Duodenal mucosa (tissue), 2 donors: Measurements from ENCODE around the gene KCNQ1.

Experiments used
- H3K27ac ChIP-seq: one replicate; pipeline ENCODE4 v1.7.0; 2013; ENCODE audit warnings: low read depth, low read length
- H3K27me3 ChIP-seq, 2 donors: one replicate each; pipeline ENCODE4 v1.7.0; 2013; ENCODE audit warnings: low read length in 2 of 2, control low read depth in 1 of 2; ENCODE audit not compliant: insufficient read depth in 2 of 2, control insufficient read depth in 1 of 2
- H3K36me3 ChIP-seq, 2 donors: one replicate each; pipeline ENCODE4 v1.7.0; 2013; ENCODE audit warnings: low read length in 2 of 2, control low read depth in 1 of 2; ENCODE audit not compliant: insufficient read depth in 2 of 2, control insufficient read depth in 1 of 2
- H3K4me1 ChIP-seq, 2 donors: one replicate each; pipeline ENCODE4 v1.7.0; 2013; ENCODE audit warnings: low read length in 2 of 2, control low read depth in 1 of 2; ENCODE audit not compliant: insufficient read depth in 2 of 2, control insufficient read depth in 1 of 2
- H3K4me3 ChIP-seq, 2 donors: one replicate each; pipeline ENCODE4 v1.7.0; 2013; ENCODE audit warnings: low read length in 2 of 2, low read depth in 1 of 2
- H3K9ac ChIP-seq, 2 donors: one replicate each; pipeline ENCODE4 v1.7.0; 2013; ENCODE audit warnings: low read length in 2 of 2, low read depth in 1 of 2
- H3K9me3 ChIP-seq, 2 donors: one replicate each; pipeline ENCODE4 v1.7.0; 2013; ENCODE audit warnings: low read length in 2 of 2, control low read depth in 1 of 2; ENCODE audit not compliant: control insufficient read depth in 1 of 2

The KCNQ1 gene

DNA sequence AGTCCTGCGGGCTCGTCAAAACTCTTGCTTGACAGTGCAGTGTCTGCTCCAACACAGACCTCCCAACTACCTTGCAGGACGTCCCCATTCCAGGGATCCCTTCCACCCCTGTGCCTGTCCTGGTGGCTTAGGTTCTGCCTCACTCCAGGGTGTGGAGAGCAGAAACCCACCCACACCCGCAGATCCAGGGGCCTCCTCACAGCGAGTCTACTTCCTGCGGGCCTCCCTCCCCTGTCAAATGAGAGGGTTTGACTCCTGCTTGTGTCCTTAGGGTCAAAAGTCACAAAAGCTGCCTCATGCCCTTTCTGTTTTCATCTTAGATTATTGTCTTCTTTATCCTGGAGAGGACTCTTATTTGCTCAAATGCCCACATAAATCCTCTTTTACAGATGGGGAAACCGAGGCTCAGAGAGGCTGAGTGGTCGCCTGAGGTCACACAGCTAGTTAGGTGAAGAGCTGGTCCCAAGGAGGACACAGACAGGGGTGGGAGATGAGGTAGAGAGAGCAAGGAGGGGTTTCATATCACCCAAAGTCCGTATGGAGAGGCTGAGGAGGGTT is 336.1 kb downstream of the KCNQ1 start:
- Histone ChIP-seq H3K27me3 (no peaks in the 10 kb centered on the region), H3K36me3 (no peaks in the 10 kb centered on the region), H3K4me3 (no peak overlapping the region), H3K4me1 (peaks cover 20 to 27% of the 10 kb centered on the region in 2 donors), H3K9me3 (no peaks in the 10 kb centered on the region), H3K9ac (no peak overlapping the region), H3K27ac (no peak overlapping the region)

DNA sequence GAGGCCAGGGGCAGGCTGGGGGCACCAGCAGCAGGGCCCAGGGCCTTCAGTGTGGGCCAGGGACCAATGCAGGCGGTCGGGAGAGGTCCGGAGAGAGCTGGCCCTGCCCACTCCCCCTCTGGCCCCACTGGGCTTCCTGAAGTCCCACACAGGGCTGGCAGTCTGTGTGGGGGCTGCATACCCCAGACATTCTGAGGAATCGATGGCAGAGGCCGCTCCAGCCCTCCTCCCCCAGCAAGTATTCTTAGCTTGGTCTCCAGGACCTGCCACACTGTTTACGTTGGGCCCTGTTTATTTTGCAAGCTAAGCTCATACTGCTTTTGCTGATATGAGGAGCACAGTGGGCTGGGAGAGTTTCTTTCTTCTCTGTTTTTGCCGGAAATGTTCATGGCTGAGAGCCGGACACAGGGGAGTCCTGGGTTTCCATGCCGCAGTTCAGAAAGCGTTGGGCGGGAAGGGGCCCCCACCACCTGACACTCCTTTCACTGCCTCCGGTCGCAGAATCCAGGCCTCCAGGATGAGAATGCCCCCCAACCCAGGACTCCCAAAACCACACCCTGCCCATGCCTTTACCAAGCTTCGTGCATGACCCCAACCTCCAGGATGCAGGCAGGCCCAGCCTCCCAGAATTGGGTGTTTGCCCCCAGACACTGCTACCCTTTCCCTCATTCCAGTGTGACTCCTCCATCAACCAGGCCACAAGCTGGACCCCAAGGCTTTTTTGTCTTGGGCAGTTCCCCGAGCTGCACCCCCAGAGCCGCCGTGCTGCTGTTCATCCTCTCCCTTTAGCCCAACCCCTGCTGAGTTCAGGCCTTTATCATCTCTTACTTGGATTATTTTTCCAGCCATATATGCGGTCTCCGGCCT is 336.8 kb downstream of the KCNQ1 start:
- no peak overlapping the region for H3K4me3 ChIP-seq
- H3K27ac ChIP-seq, result no peak overlapping the region
- no peaks in the 10 kb centered on the region for H3K36me3 ChIP-seq
- no peak overlapping the region for H3K9ac ChIP-seq
- peaks cover 20 to 27% of the 10 kb centered on the region in 2 donors for H3K4me1 ChIP-seq
- no peaks in the 10 kb centered on the region for H3K27me3 ChIP-seq
- H3K9me3 ChIP-seq, result no peaks in the 10 kb centered on the region

- no peak overlapping the region for H3K9ac ChIP-seq
- no peak overlapping the region for H3K4me3 ChIP-seq
- H3K27me3 ChIP-seq, result no peaks in the 10 kb centered on the region
- no peaks in the 10 kb centered on the region for H3K36me3 ChIP-seq
- H3K27ac ChIP-seq, result no peak overlapping the region
- H3K9me3 ChIP-seq, result no peaks in the 10 kb centered on the region
- H3K4me1 ChIP-seq, result peaks cover 19 to 23% of the 10 kb centered on the region in 2 donors
Measured at GRCh38 chr11:2782769-2783168, 338.0 kb downstream of the KCNQ1 start.

DNA sequence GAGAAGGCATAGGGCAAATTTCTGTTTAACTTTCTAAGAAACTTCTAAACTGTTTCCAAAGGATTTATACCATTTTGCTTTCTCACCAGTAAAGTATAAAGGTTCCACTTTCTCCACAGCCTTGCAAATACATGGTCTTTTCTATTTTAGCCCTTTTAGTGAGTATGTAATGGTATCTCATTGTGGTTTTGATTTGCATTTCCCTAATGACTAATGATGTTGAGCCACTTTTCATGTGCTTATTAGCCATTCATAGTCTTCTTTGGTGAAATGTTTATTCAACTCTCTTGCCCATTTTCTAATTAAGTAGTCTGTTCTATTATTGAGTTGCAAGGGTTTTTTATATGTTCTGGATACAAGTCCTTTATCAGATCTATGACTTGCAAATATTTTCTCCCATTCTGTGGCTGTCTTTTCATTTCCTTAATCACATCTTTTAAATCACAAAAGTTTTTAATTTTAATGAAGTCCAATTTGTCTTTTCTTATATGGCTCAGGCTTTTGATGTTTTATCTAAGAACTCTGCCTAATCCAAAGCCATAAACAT is 338.8 kb downstream of the KCNQ1 start:
- peaks cover 11 to 16% of the 10 kb centered on the region in 2 donors for H3K4me1 ChIP-seq
- no peaks in the 10 kb centered on the region for H3K9me3 ChIP-seq
- H3K9ac ChIP-seq, result no peak overlapping the region
- no peaks in the 10 kb centered on the region for H3K36me3 ChIP-seq
- no peak overlapping the region for H3K27ac ChIP-seq
- no peaks in the 10 kb centered on the region for H3K27me3 ChIP-seq
- H3K4me3 ChIP-seq, result no peak overlapping the region

- Histone ChIP-seq H3K36me3 (peaks cover 0 to 4% of the 10 kb centered on the region in 2 donors), H3K9ac (no peak overlapping the region), H3K4me1 (no peaks in the 10 kb centered on the region), H3K4me3 (no peak overlapping the region), H3K27ac (no peak overlapping the region), H3K27me3 (no peaks in the 10 kb centered on the region), H3K9me3 (no peaks in the 10 kb centered on the region)
Measured at GRCh38 chr11:2787816-2788167, 343.0 kb downstream of the KCNQ1 start.

DNA sequence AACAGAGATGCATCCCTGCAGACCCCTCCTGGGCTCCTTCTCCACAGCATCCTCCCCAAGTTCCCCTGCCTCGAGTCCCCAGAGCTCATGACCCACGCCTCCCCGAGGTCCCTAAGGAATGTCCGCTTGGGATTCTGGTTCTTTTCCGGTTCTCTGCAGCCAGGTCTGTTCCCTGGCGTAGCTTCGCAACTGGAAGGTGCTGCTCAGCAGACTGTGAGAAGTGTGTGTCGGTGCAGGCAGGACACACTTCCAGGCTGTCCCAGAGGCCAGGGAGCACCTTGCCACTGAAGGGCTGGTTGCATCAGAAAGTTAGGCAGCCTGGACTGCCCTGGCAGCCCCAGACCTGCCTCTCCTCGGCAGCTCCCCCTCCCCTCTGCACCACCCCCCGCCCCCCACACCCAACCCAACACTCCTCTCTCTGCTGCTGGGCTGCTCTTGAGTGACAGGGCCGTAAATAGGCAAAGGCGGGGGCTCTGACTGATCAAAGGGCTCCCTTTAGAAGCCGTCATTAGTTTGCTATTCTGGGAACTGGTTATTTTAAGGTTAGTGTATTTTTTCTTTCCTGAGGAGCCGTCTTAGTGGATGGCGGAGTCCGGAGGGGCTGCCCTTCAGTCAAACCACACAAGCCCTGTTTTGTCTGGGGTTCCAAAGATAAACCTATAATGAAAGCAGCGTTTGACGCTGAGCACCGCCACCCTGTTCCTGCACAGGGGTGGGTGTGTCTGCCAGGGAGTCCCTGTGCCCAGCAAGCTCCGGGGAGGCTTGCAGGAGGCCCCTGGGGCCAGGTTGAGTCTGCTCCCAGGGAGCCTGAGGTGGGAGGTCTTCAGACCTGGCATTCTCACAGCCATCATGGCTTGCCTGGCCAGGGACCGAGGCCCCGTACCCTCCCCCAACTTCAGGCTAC is 343.6 kb downstream of the KCNQ1 start:
- no peak overlapping the region for H3K27ac ChIP-seq

DNA sequence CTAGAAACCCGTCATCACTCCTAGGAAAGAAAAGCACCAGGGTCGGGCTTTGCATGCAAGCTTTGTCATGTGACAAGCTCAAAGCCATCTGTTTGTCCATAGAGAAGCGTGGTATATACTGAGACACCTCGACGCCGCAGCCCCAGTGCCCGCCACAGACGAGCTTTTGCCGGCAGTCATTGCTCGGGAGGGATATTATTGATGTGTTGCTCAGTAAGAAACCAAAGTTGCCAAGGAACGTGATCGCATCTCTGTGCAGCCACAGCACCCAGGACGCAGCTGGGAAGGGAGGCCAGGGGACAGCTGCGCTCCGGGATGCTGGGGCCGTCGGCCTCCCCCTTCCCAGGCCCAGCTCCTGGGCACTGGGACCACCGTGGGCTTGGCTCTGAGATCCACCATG is 344.5 kb downstream of the KCNQ1 start:
- Histone ChIP-seq H3K9me3 (no peaks in the 10 kb centered on the region), H3K36me3 (peaks cover 0 to 4% of the 10 kb centered on the region in 2 donors), H3K4me1 (no peaks in the 10 kb centered on the region), H3K4me3 (no peak overlapping the region), H3K27ac (no peak overlapping the region), H3K27me3 (no peaks in the 10 kb centered on the region), H3K9ac (no peak overlapping the region)

More for the DNA sequence above, 343.6 kb downstream of the KCNQ1 start:
- no peaks in the 10 kb centered on the region for H3K27me3 ChIP-seq
- H3K4me3 ChIP-seq, result no peak overlapping the region
- no peaks in the 10 kb centered on the region for H3K4me1 ChIP-seq
- peaks cover 0 to 4% of the 10 kb centered on the region in 2 donors for H3K36me3 ChIP-seq
- no peaks in the 10 kb centered on the region for H3K9me3 ChIP-seq
- H3K9ac ChIP-seq, result no peak overlapping the region

GRCh38 chr11:2789791-2790567 is 345.2 kb downstream of the KCNQ1 start:
- Histone ChIP-seq H3K9ac (no peak overlapping the region), H3K36me3 (peaks cover 0 to 4% of the 10 kb centered on the region in 2 donors), H3K4me3 (no peak overlapping the region), H3K27me3 (no peaks in the 10 kb centered on the region), H3K4me1 (no peaks in the 10 kb centered on the region), H3K9me3 (no peaks in the 10 kb centered on the region), H3K27ac (no peak overlapping the region)

DNA sequence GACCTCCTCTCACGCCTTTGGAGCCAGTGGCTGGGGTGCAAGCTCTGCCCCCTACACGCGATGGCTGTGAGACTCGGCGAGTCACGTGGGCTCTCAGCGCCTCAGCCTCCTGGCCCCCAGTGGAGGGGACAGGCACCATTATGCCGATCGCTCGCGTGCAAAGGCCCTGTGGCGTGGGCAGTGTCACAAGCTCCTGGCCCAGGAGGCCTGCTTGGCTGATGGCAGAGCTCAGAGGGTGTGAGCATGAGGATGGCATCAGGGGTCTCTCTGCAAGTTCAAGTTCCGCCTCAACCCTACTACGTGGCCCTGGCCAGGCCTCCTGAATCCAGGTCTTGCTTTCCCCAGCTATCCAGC is 345.7 kb downstream of the KCNQ1 start:
- Histone ChIP-seq H3K9me3 (no peaks in the 10 kb centered on the region), H3K9ac (no peak overlapping the region), H3K27me3 (no peaks in the 10 kb centered on the region), H3K36me3 (peaks cover 0 to 4% of the 10 kb centered on the region in 2 donors), H3K4me3 (no peak overlapping the region), H3K27ac (no peak overlapping the region), H3K4me1 (no peaks in the 10 kb centered on the region)
